Fibroblast of skin of left quadriceps (primary cell): Measurements from ENCODE around the gene LRRC4B.
"Not testable (repeated sequence)": the region's sequence is repeated elsewhere in the genome, so short reads cannot be mapped to it uniquely, and the experiment has no call there.

Source experiments
- DNase-seq, 2 experiments: peaks; one replicate each; pipeline ENCODE4 v3.0.0-alpha.2; 2013; ENCODE audit warnings: low read depth in 2 of 2

The LRRC4B gene

GRCh38 chr19:50485284-50485955 is 82.8 kb downstream of the LRRC4B start:
- no peak for DNase-seq

GRCh38 chr19:50482916-50483315 is 85.3 kb downstream of the LRRC4B start:
- DNase-seq: no peak

- DNase-seq: no peak
Measured at GRCh38 chr19:50482271-50482855, 85.9 kb downstream of the LRRC4B start.

- DNase-seq: no peak
Measured at GRCh38 chr19:50481351-50482149, 86.7 kb downstream of the LRRC4B start.

GRCh38 chr19:50480281-50481111 is 87.7 kb downstream of the LRRC4B start:
- no peak for DNase-seq

GRCh38 chr19:50479761-50480251 is 88.4 kb downstream of the LRRC4B start:
- no peak for DNase-seq

GRCh38 chr19:50478901-50479715 is 89.1 kb downstream of the LRRC4B start:
- no peak for DNase-seq

- DNase-seq: no peak
Measured at GRCh38 chr19:50477751-50478515, 90.3 kb downstream of the LRRC4B start.

- no peak for DNase-seq
Measured at GRCh38 chr19:50476907-50477238, 91.4 kb downstream of the LRRC4B start.

- peak; percentile 83 to 87 for DNase-seq
Measured at GRCh38 chr19:50476224-50476906, 91.9 kb downstream of the LRRC4B start, which contains the start of the genes EMC10 and GARIN5A. Gene EMC10 (plus strand): TSS chr19:50476507. CDS start chr19:50476545, 38 bp downstream. Gene GARIN5A (minus strand): TSS chr19:50476848. CDS start chr19:50476388, 460 bp downstream.

- no peak for DNase-seq
Measured at GRCh38 chr19:50475736-50476223, 92.5 kb downstream of the LRRC4B start.

- DNase-seq: no peak
Measured at GRCh38 chr19:50475101-50475568, 93.1 kb downstream of the LRRC4B start.

GRCh38 chr19:50473336-50473735 is 94.9 kb downstream of the LRRC4B start:
- not testable (repeated sequence) for DNase-seq

- DNase-seq: no peak
Measured at GRCh38 chr19:50468818-50469217, 99.4 kb downstream of the LRRC4B start.

GRCh38 chr19:50467566-50467965 is 100.7 kb downstream of the LRRC4B start:
- no peak for DNase-seq
